Muscle layer of colon (tissue), 2 donors: ENCODE measurements around the gene MTURN.

ENCODE experiments used
- H3K27ac ChIP-seq: one replicate; pipeline ENCODE4 v1.7.0; 2013; ENCODE audit warnings: low read depth, mild to moderate bottlenecking, low read length, moderate library complexity
- H3K27me3 ChIP-seq, 2 donors: one replicate each; pipeline ENCODE4 v1.7.0; 2013; ENCODE audit warnings: low read length in 2 of 2, mild to moderate bottlenecking in 2 of 2; ENCODE audit not compliant: insufficient read depth in 2 of 2, control insufficient read depth in 1 of 2
- H3K36me3 ChIP-seq: one replicate; pipeline ENCODE4 v1.7.0; 2013; ENCODE audit warnings: mild to moderate bottlenecking, low read length; ENCODE audit not compliant: insufficient read depth
- H3K4me1 ChIP-seq: one replicate; pipeline ENCODE4 v1.7.0; 2013; ENCODE audit warnings: mild to moderate bottlenecking, low read length; ENCODE audit not compliant: insufficient read depth
- H3K4me3 ChIP-seq, 2 donors: one replicate each; pipeline ENCODE4 v1.7.0; 2013; ENCODE audit warnings: low read length in 2 of 2, low read depth in 1 of 2, mild to moderate bottlenecking in 1 of 2, moderate library complexity in 1 of 2
- H3K9ac ChIP-seq: one replicate; pipeline ENCODE4 v1.7.0; 2013; ENCODE audit warnings: low read length
- H3K9me3 ChIP-seq: one replicate; pipeline ENCODE4 v1.7.0; 2013; ENCODE audit warnings: mild to moderate bottlenecking, low read length
- donor health status: abdominal sarcoma.
- donor health status: Adenocarcinoma of cecum.

The MTURN gene

DNA sequence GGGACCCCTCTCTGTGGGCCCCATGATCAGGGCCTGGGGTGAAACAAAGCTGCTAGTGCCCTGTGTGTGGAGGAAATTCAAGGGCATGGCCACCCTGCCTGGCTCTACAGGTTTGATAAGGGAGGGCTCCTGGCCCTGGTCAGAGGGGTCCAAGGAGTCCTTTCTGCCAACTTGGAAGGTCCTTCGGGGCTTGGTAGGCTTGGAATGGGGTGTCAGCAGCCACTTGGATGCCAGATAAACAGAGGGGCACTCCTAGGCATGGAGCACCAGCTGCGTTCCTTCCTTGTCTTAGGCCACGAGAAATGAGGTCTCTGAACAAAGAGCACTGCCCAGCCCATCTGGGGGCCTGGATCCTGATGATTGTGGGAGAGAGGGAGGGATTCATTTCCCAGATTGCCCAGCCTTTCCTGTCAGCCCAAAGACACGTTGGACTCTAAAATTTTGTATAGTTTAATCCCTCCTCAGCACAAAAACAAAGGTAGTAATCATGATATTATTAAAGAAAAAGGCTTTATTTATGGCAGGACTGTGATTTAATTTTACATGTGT is 5.1 kb downstream of the MTURN start:
- H3K9ac ChIP-seq = no peak overlapping the region
- H3K9me3 ChIP-seq = no peaks in the 10 kb centered on the region
- H3K36me3 ChIP-seq = no peaks in the 10 kb centered on the region
- H3K27ac ChIP-seq = no peak overlapping the region
- H3K27me3 ChIP-seq = no peaks in the 10 kb centered on the region
- peaks cover 38% of the 10 kb centered on the region for H3K4me1 ChIP-seq
- no peak overlapping the region for H3K4me3 ChIP-seq

DNA sequence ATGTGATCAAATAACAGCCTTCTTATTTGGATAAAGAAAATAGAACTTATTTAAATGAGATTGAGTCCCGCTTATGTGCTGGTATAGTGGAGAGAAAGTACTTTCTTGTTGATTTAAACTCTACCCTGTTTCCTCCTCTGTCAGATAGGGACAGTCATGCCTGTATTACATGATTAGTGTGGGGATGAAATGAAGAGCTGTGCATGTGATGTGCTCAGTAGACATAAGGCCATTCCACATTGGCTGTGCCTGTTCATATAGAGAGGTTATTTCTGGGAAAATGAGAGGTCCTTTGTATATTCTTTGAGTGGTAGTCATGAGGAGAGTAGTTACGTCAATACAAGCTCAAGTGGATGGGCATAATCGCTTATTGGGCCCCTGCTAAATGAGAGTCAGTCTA is 5.7 kb downstream of the MTURN start:
- no peaks in the 10 kb centered on the region for H3K9me3 ChIP-seq
- peaks cover 42% of the 10 kb centered on the region for H3K4me1 ChIP-seq
- no peaks in the 10 kb centered on the region for H3K36me3 ChIP-seq
- H3K4me3 ChIP-seq = no peak overlapping the region
- no peak overlapping the region for H3K9ac ChIP-seq
- H3K27ac ChIP-seq = no peak overlapping the region
- no peaks in the 10 kb centered on the region for H3K27me3 ChIP-seq

DNA sequence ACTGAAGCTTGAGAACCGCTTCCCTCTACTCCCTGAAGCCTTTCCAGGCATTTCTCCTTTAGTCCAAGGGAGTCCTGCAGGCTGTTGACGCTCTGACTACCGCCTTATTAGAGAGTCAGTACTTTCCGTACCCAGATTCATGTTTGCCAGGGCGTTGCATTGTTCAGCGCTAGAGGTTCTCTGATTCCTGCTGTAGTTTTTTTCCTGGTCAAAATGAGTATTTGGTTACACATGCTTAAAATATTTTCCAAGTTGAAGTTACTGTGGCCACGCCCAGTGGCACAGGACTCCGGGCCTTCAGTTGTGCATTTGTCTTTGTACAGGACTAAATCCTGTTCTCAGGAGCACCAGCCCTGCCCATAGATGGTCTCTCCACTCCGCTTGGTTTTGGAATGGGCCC is 7.9 kb downstream of the MTURN start:
- Histone ChIP-seq H3K9me3 (no peaks in the 10 kb centered on the region), H3K27ac (no peak overlapping the region), H3K9ac (no peak overlapping the region), H3K4me1 (peaks cover 32% of the 10 kb centered on the region), H3K36me3 (no peaks in the 10 kb centered on the region), H3K27me3 (no peaks in the 10 kb centered on the region), H3K4me3 (no peak overlapping the region)

DNA sequence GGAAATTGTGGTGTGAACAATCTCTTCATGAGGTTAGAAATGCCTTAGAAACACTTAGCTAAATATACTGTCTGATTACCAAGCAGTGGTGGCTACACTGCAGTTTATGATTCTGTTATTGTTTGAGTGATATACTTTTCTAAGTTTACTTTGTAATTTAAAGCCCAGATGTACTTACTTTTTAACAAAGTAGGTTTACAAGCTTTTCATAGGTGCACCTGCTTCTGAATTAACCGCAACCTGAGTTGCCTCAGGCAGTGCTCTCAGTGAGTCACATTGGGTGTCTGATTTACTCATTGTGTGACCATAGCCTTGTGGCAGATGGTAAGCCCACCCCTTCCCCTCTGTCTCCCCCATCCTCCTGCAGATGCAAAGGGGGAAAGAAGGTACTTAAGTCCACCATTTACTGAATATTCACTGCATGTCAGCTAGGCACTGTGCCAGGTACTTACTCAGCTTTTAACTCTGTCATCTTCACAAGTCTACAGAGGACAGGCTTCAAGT is 9.0 kb downstream of the MTURN start:
- Histone ChIP-seq H3K27me3 (no peaks in the 10 kb centered on the region), H3K4me3 (no peak overlapping the region), H3K4me1 (peaks cover 32% of the 10 kb centered on the region), H3K27ac (no peak overlapping the region), H3K36me3 (no peaks in the 10 kb centered on the region), H3K9me3 (no peaks in the 10 kb centered on the region), H3K9ac (no peak overlapping the region)

DNA sequence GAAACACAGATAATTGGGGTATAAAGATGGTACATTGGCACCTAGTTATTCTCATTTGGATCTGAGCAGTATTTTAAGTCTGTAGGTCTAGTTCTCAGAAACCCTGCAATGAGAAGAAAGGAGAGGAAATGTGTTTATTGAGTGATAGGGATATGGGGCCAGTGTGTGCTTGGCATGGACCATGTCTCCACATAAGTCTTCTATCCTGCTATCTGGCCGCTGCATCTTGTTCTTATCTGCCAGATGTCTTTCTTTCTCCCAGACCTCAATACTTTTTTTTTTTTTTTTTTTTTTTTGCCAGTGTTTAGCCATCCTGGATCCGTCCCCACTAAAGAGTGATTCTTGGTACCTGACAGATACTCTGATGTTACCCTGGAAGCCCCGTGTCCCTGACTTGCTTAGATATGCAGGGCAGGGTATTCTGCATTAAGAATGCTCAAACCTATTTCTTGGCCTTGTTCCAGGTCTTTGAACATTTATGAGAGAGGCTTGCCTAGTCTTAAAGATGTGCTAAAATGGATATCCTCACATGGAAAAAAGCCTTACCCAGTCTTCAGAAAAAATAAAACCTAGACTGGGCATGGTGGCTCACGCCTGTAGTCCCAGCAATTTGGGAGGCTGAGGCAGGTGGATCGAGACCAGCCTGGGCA is 10.0 kb downstream of the MTURN start:
- H3K4me1 ChIP-seq = peaks cover 29% of the 10 kb centered on the region
- H3K27ac ChIP-seq = no peak overlapping the region

DNA sequence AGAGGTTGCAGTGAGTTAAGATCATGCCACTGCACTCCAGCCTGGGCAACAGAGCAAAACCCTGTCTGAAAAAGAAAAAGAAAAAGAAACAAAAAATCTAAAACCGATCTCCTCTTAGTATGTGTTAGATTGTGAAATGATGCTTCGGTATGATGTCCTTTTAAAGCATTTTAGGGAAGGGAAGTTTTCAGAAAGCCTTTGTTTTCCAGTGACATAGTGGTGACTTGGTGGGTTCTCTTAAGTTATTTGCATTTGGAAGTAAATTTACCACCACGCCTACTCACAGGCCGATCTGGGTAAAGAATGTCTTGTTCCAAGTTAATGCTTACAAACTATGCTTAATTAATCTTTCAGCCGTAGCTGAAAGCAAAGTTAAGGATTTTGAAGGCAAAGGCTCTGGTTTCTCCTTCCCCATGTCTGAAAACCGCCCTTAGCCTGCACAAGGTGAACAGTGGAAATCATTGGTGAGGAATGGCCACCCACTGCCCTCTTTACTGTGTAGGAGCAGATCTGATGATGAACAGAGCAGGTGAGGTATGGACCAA is 10.7 kb downstream of the MTURN start:
- no peaks in the 10 kb centered on the region for H3K27me3 ChIP-seq
- H3K4me1 ChIP-seq = peaks cover 26% of the 10 kb centered on the region
- peaks cover 7% of the 10 kb centered on the region for H3K36me3 ChIP-seq
- no peak overlapping the region for H3K27ac ChIP-seq
- H3K9ac ChIP-seq = no peak overlapping the region
- no peak overlapping the region for H3K4me3 ChIP-seq
- no peaks in the 10 kb centered on the region for H3K9me3 ChIP-seq

More for the DNA sequence above, 10.0 kb downstream of the MTURN start:
- peaks cover 2% of the 10 kb centered on the region for H3K36me3 ChIP-seq
- H3K9me3 ChIP-seq = no peaks in the 10 kb centered on the region
- no peak overlapping the region for H3K4me3 ChIP-seq
- no peak overlapping the region for H3K9ac ChIP-seq
- H3K27me3 ChIP-seq = no peaks in the 10 kb centered on the region

DNA sequence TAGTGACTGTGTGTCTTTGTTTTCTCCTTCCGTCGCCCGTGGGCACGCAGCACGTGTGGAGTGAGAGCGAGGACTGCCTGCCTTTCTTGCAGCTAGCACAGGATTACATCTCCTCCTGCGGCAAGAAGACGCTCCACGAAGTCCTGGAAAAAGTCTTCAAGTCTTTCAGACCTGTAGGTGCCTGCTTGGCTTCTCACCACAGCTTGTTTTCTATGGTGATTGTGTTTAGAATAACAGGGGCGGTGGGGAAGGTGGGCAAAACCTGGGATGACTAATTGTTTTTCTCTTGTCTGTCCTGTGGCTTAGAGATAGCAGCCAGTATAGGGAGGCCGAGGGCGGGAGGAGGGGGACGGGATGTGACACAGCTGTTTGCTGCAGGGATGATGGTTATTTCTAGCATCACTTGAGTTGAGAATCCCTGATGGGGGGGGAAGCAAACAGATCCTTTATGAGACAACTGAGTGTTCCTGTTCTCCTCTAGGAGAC is 11.4 kb downstream of the MTURN start:
- Histone ChIP-seq H3K9me3 (no peaks in the 10 kb centered on the region), H3K27ac (no peak overlapping the region), H3K4me1 (peaks cover 26% of the 10 kb centered on the region), H3K4me3 (no peak overlapping the region), H3K9ac (no peak overlapping the region), H3K36me3 (peaks cover 14% of the 10 kb centered on the region), H3K27me3 (no peaks in the 10 kb centered on the region)

DNA sequence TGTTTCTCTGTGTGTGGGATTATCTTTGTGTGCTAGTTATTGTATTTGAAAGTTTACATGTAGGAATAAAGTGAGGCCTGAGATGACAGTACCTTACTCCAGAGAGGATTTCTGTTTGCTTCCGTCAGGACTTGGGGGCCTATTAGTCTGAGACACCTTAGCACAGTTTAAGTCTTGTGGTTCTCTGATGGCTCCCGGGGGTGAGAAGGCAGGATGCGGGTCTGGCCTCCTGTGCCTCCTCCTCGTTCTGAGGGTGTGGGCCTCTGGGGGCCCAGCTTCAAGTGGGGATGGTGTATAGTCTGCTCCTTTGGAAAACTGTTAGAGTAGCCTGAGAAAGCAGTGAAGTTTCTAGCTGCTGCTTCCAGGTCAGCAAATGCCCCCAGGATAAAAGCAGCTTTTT is 12.4 kb downstream of the MTURN start:
- Histone ChIP-seq H3K4me1 (peaks cover 16% of the 10 kb centered on the region), H3K27me3 (no peaks in the 10 kb centered on the region), H3K4me3 (no peak overlapping the region), H3K9me3 (no peaks in the 10 kb centered on the region), H3K27ac (no peak overlapping the region), H3K9ac (no peak overlapping the region), H3K36me3 (peaks cover 24% of the 10 kb centered on the region)

DNA sequence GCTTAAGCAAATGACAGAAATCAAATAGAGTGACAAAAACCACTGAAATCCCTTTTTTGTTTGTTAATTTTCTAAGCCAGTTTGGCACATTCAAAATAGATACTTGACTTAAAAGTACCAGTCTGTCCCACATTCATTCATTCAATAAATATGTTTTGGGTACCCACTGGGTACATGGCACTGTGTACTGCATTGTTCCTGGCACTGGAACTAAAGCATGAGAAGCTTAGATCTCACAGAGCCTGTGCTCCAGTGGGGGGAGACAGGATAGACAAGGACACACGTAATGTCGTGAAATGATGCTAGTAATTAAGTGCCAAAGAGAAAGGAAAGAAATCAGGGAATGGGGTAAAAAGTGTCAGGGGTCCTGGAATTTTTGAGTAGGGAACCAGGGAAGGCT is 13.0 kb downstream of the MTURN start:
- no peak overlapping the region for H3K4me3 ChIP-seq
- peaks cover 15% of the 10 kb centered on the region for H3K4me1 ChIP-seq
- H3K9me3 ChIP-seq = no peaks in the 10 kb centered on the region
- peaks cover 30% of the 10 kb centered on the region for H3K36me3 ChIP-seq
- no peaks in the 10 kb centered on the region for H3K27me3 ChIP-seq
- H3K9ac ChIP-seq = no peak overlapping the region
- H3K27ac ChIP-seq = no peak overlapping the region

DNA sequence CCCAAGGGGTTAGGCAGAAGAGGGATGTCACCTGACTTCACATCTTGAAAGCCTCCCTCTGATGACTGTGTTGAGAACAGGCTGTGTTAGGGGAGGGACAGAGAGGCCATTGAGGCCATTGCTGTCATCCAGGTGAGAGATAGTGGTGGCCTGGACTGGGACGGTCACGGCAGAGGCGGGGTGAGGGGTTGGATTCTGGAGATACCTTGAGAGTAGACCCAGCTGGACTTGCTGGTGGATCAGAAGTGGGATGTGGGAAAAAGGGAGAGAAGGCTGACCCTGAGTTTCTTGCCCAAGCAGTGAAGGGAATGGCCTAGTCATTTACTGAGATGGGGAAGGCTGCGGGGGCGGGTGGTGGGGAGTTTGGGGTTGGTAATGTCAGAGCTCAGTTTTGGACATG is 13.6 kb downstream of the MTURN start:
- Histone ChIP-seq H3K27ac (no peak overlapping the region), H3K4me1 (peaks cover 8% of the 10 kb centered on the region), H3K4me3 (no peak overlapping the region), H3K9me3 (no peaks in the 10 kb centered on the region), H3K36me3 (peaks cover 36% of the 10 kb centered on the region), H3K27me3 (no peaks in the 10 kb centered on the region), H3K9ac (no peak overlapping the region)

DNA sequence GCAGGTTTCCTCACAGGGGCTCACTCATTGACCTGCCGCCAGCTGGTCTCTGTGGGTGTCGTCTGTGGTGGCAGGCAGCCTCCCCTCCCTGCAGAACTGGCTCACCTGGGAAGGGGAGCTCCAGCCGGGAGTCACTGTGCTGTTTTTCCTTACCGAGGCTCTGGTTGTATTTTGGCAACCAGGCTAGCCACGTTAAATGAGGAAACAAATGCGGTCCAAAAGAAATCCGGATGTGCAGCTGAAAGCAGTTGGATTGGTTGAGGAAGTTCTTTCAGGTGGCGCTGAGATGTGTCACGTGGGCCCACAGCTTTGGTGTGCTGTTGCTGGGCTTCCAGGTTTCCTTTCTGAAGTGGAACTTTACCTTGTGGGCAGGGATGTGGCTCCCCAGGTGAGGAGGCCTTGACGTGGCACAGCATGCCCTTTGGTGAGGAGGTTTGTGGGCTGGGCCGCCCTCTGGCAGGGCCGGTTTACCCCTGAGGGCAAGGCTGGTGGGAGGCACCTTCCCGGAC is 14.2 kb downstream of the MTURN start:
- Histone ChIP-seq H3K9ac (no peak overlapping the region), H3K4me1 (peaks cover 6% of the 10 kb centered on the region)

More for the DNA sequence above, 14.2 kb downstream of the MTURN start:
- no peaks in the 10 kb centered on the region for H3K9me3 ChIP-seq
- H3K4me3 ChIP-seq = no peak overlapping the region
- no peak overlapping the region for H3K27ac ChIP-seq
- no peaks in the 10 kb centered on the region for H3K27me3 ChIP-seq
- peaks cover 38% of the 10 kb centered on the region for H3K36me3 ChIP-seq
